DND-41 (cell line): ENCODE results near the gene GPRC5D.

Experiments used
- ATAC-seq: fragments of 200-7000 bp; cut with Tn5 transposase; 3 replicates; pipeline ENCODE4 v1.9.1; 2021; ENCODE audit warnings: low read depth; ENCODE audit not compliant: insufficient read depth
- DNase-seq: peaks from one replicate; pipeline ENCODE4 v3.0.0-alpha.2; 2020
- H2AFZ ChIP-seq: 2 replicates; pipeline ENCODE4 v1.6.0; 2012; ENCODE audit warnings: low read depth, low read length
- H3K27ac ChIP-seq: 2 replicates; pipeline ENCODE4 v1.5.1; 2012; ENCODE audit warnings: low read length, inconsistent platforms
- H3K27me3 ChIP-seq: fragments of 200-600 bp; sonication (generic); 2 replicates; pipeline ENCODE4 v1.6.0; 2012; ENCODE audit warnings: low read length, mild to moderate bottlenecking, inconsistent platforms; ENCODE audit not compliant: insufficient read depth, poor library complexity
- H3K36me3 ChIP-seq: 2 replicates; pipeline ENCODE4 v1.5.1; 2012; ENCODE audit warnings: low read length, inconsistent platforms; ENCODE audit not compliant: insufficient read depth
- H3K4me1 ChIP-seq: 2 replicates; pipeline ENCODE4 v1.5.1; 2012; ENCODE audit warnings: mild to moderate bottlenecking, low read length; ENCODE audit not compliant: insufficient read depth
- H3K4me2 ChIP-seq: 2 replicates; pipeline ENCODE4 v1.6.0; 2012; ENCODE audit warnings: mild to moderate bottlenecking, moderate library complexity, low read length, inconsistent platforms; ENCODE audit not compliant: insufficient read depth
- H3K4me3 ChIP-seq, 2 experiments: fragments of 200-600 bp in 1 of 2; shearing (Covaris generic) in 1 of 2; 2 replicates each; pipeline ENCODE4 v1.5.1; 2012 to 2016; ENCODE audit warnings: inconsistent platforms in 2 of 2, low read length in 2 of 2, mild to moderate bottlenecking in 2 of 2, low read depth in 1 of 2, moderate library complexity in 1 of 2
- H3K79me2 ChIP-seq: 2 replicates; pipeline ENCODE4 v1.6.0; 2012; ENCODE audit warnings: low read length, inconsistent platforms; ENCODE audit not compliant: insufficient read depth
- H3K9ac ChIP-seq: 2 replicates; pipeline ENCODE4 v1.6.0; 2012; ENCODE audit warnings: low read depth, mild to moderate bottlenecking, inconsistent platforms, low read length, moderate library complexity
- H3K9me3 ChIP-seq: 2 replicates; pipeline ENCODE4 v1.5.1; 2012; ENCODE audit warnings: low read length, moderate library complexity, mild to moderate bottlenecking, inconsistent platforms; ENCODE audit not compliant: insufficient read depth, severe bottlenecking
- H4K20me1 ChIP-seq: 2 replicates; pipeline ENCODE4 v1.6.0; 2012; ENCODE audit warnings: low read length; ENCODE audit not compliant: insufficient read depth
- EZH2 ChIP-seq: IDR thresholded peaks from 3 replicates; pipeline ENCODE4 v1.6.1; 2012; ENCODE audit warnings: borderline replicate concordance, low read depth, mild to moderate bottlenecking, moderate library complexity, low read length, inconsistent platforms; ENCODE audit not compliant: severe bottlenecking
- TF ChIP-seq, protein P1 (sequence below): IDR thresholded peaks from 2 replicates; pipeline ENCODE4 v1.5.1; 2012; ENCODE audit warnings: borderline replicate concordance, low read length, moderate library complexity, mild to moderate bottlenecking; ENCODE audit not compliant: poor library complexity, severe bottlenecking; ENCODE audit errors: extremely low read depth

GPRC5D gene

DNA sequence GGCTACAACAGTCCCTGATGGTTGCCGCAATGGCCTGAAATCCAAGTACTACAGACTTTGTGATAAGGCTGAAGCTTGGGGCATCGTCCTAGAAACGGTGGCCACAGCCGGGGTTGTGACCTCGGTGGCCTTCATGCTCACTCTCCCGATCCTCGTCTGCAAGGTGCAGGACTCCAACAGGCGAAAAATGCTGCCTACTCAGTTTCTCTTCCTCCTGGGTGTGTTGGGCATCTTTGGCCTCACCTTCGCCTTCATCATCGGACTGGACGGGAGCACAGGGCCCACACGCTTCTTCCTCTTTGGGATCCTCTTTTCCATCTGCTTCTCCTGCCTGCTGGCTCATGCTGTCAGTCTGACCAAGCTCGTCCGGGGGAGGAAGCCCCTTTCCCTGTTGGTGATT, 43.7 kb downstream of the GPRC5D start:
- H3K9ac ChIP-seq: no peak overlapping the region
- H2AFZ ChIP-seq: no peak overlapping the region
- peaks cover 4% of the 10 kb centered on the region for H3K27me3 ChIP-seq
- H3K36me3 ChIP-seq: no peaks in the 10 kb centered on the region
- H3K9me3 ChIP-seq: no peaks in the 10 kb centered on the region
- no peaks in the 10 kb centered on the region for H3K79me2 ChIP-seq
- TF ChIP-seq, protein P1, sequence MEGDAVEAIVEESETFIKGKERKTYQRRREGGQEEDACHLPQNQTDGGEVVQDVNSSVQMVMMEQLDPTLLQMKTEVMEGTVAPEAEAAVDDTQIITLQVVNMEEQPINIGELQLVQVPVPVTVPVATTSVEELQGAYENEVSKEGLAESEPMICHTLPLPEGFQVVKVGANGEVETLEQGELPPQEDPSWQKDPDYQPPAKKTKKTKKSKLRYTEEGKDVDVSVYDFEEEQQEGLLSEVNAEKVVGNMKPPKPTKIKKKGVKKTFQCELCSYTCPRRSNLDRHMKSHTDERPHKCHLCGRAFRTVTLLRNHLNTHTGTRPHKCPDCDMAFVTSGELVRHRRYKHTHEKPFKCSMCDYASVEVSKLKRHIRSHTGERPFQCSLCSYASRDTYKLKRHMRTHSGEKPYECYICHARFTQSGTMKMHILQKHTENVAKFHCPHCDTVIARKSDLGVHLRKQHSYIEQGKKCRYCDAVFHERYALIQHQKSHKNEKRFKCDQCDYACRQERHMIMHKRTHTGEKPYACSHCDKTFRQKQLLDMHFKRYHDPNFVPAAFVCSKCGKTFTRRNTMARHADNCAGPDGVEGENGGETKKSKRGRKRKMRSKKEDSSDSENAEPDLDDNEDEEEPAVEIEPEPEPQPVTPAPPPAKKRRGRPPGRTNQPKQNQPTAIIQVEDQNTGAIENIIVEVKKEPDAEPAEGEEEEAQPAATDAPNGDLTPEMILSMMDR: no peak
- no peak for TF ChIP-seq EZH2
- H3K27ac ChIP-seq: no peak overlapping the region
- H3K4me1 ChIP-seq: no peaks in the 10 kb centered on the region
- no peak overlapping the region for H3K4me2 ChIP-seq
- DNase-seq: no peak
- no peak overlapping the region for H3K4me3 ChIP-seq
- no peaks in the 10 kb centered on the region for H4K20me1 ChIP-seq
- ATAC-seq: no peak

DNA sequence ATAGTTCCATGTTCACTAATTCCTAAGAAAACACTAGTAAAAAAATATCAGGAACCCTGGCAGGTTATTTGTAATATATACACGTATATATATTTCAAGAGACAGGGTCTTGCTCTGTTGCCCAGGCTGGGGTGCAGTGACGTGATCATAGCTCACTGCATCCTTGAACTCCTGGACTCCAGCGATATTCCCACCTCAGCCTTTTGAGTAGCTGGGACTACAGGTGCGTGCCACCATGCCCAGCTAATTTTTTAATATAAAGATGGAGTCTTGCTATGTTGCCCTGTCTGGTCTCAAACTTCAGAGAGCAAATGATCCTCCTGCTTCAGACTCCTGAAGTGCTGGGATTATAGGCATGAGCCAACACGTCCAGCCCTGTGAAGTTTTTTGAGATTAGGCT, 44.4 kb downstream of the GPRC5D start:
- H4K20me1 ChIP-seq: no peaks in the 10 kb centered on the region
- no peaks in the 10 kb centered on the region for H3K36me3 ChIP-seq
- no peak overlapping the region for H3K4me2 ChIP-seq

DNA sequence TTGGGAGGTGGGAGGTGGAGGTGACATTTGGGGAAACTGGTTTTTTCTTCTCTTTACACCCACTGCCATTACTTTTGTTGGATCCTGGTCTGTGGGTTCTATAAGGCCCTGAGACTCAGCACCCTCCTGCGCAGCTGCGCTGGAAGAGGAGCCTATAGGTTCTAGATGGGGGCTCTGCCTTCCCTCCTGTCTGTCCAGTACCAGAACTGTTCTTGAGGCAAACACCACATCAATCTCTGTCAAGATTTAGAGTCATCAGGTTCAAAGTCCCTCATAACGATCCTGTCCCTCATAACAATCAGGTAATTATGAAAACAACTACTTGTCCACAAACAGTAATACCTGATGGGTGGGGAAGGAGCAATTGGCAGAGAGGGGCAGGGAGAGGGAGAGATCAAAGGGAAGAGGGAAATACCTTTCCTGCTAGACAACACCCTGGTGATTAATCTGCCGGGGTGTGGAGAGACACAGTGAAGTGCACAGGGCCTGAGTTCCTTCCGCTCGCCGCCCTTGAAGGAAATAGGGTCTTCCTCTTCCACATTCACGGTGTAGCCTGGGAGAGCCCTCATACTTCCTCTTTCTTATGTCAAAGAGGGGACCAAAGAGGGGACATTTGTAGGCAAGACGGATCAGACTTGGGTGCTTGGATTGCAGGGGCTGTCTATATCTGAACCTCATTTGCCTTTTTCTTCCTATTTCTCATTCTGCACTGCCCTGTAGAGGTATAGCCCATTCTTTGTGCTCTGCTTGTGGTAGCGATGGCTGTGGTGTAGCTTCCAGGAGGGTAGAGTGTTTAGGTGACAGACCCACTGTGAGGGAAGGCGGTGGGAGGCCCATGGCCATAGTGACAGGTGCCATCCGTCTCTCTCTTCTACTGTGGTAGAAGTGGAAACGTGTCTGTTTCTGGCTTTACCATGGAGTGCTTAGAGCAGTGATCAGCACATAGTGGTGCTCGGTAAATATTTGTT, 48.0 kb downstream of the GPRC5D start:
- TF ChIP-seq, protein P1: no peak
- TF ChIP-seq EZH2: no peak
- Histone ChIP-seq H3K27me3 (peaks cover 8% of the 10 kb centered on the region), H3K36me3 (no peaks in the 10 kb centered on the region), H3K79me2 (no peaks in the 10 kb centered on the region), H3K27ac (no peak overlapping the region), H3K4me2 (no peak overlapping the region), H3K9me3 (no peaks in the 10 kb centered on the region), H3K4me3 (no peak overlapping the region), H3K9ac (no peak overlapping the region), H3K4me1 (no peaks in the 10 kb centered on the region), H2AFZ (no peak overlapping the region), H4K20me1 (no peaks in the 10 kb centered on the region)
- DNase-seq (no peak), ATAC-seq (no peak)

More for the DNA sequence above, 44.4 kb downstream of the GPRC5D start:
- no peak for ATAC-seq
- Histone ChIP-seq H3K4me1 (no peaks in the 10 kb centered on the region), H3K79me2 (no peaks in the 10 kb centered on the region), H3K9ac (no peak overlapping the region), H2AFZ (no peak overlapping the region), H3K4me3 (no peak overlapping the region), H3K27me3 (peaks cover 2% of the 10 kb centered on the region), H3K27ac (no peak overlapping the region), H3K9me3 (no peaks in the 10 kb centered on the region)
- no peak for DNase-seq
- TF ChIP-seq, protein P1: no peak
- no peak for TF ChIP-seq EZH2
